Hepatocyte (in vitro differentiated cells): Measurements from ENCODE around the gene TBC1D9. TPM values are rescaled to one million over a fixed set of nuclear protein-coding genes. Genes with fewer than 3 reads are reported as not detected.
A peak's percentile ranks its signal among the peaks of the same experiment; 100 is the strongest.

Source experiments
- DNase-seq: peaks from one replicate; pipeline ENCODE4 v3.0.0-alpha.2; 2016; ENCODE audit warnings: low spot score
- H2AFZ ChIP-seq: fragments of 200-600 bp; sonication (generic); 2 replicates; pipeline ENCODE4 v1.6.0; 2016; ENCODE audit warnings: antibody characterized with exemption, mild to moderate bottlenecking
- H3K27ac ChIP-seq: fragments of 200-600 bp; sonication (generic); 2 replicates; pipeline ENCODE4 v1.5.1; 2016; ENCODE audit warnings: mild to moderate bottlenecking
- H3K27me3 ChIP-seq: fragments of 200-600 bp; sonication (generic); 2 replicates; pipeline ENCODE4 v1.6.1; 2016
- H3K36me3 ChIP-seq: fragments of 200-600 bp; sonication (generic); replicated peaks from 2 replicates; pipeline ENCODE4 v1.5.1; 2016; ENCODE audit warnings: low read depth; ENCODE audit not compliant: insufficient read depth
- H3K4me1 ChIP-seq: fragments of 200-600 bp; sonication (generic); 2 replicates; pipeline ENCODE4 v1.5.1; 2016; ENCODE audit warnings: mild to moderate bottlenecking, moderate library complexity; ENCODE audit not compliant: insufficient read depth
- H3K4me2 ChIP-seq: fragments of 200-600 bp; sonication (generic); 2 replicates; pipeline ENCODE4 v1.6.0; 2016
- H3K4me3 ChIP-seq: fragments of 200-600 bp; sonication (generic); 2 replicates; pipeline ENCODE4 v1.5.1; 2016; ENCODE audit warnings: mild to moderate bottlenecking
- H3K79me2 ChIP-seq: fragments of 200-600 bp; sonication (generic); 2 replicates; pipeline ENCODE4 v1.6.0; 2017; ENCODE audit warnings: mild to moderate bottlenecking
- H3K9me2 ChIP-seq: fragments of 200-600 bp; sonication (generic); replicated peaks from 2 replicates; pipeline ENCODE4 v1.6.0; 2017; ENCODE audit warnings: mild to moderate bottlenecking; ENCODE audit not compliant: insufficient read depth
- H3K9me3 ChIP-seq: fragments of 200-600 bp; sonication (generic); 2 replicates; pipeline ENCODE4 v1.5.1; 2016; ENCODE audit warnings: low read depth, mild to moderate bottlenecking
- H4K20me1 ChIP-seq: fragments of 200-600 bp; sonication (generic); 2 replicates; pipeline ENCODE4 v1.6.0; 2016; ENCODE audit warnings: mild to moderate bottlenecking; ENCODE audit not compliant: insufficient read depth, poor library complexity, severe bottlenecking
- CTCF ChIP-seq: fragments of 200-600 bp; sonication (generic); IDR thresholded peaks from 2 replicates; pipeline ENCODE4 v1.5.1; 2016; ENCODE audit warnings: antibody characterized with exemption, mild to moderate bottlenecking; ENCODE audit not compliant: poor library complexity
- EZH2 ChIP-seq: fragments of 200-600 bp; sonication (generic); IDR thresholded peaks from 2 replicates; pipeline ENCODE4 v1.6.1; 2016; ENCODE audit warnings: antibody characterized with exemption, mild to moderate bottlenecking, borderline replicate concordance
- EZH2phosphoT487 ChIP-seq: fragments of 200-600 bp; sonication (generic); IDR thresholded peaks from one replicate; pipeline ENCODE4 v1.6.1; 2018; ENCODE audit warnings: antibody characterized with exemption, mild to moderate bottlenecking, low read depth, moderate library complexity; ENCODE audit not compliant: unreplicated experiment, severe bottlenecking
- WGBS: methylation state at CpG from one replicate; pipeline ENCODE4 v1.1.6; 2016; ENCODE audit warnings: low lambda C conversion rate; ENCODE audit errors: missing lambda C conversion rate; 5-methylcytosine and 5-hydroxymethylcytosine counted together
- polyA plus RNA-seq: library from polyadenylated mRNA; unstranded; fragments of >200 nt; fragmentation: Nextera tagmentation; extraction: Ambion mirVana; gene quantifications from 2 replicates; pipeline ENCODE4 v1.2.1, GENCODE V29; 2016
- total RNA-seq: library from RNA; depleted of rRNA; stranded (reverse); fragments of >200 nt; gene quantifications from 2 replicates; pipeline ENCODE4 v1.2.3, GENCODE V29; 2014

Gene TBC1D9
- total and polyA plus RNA-seq, 2 experiments from 2014 or later, result 10.5 to 35.6 TPM

DNA sequence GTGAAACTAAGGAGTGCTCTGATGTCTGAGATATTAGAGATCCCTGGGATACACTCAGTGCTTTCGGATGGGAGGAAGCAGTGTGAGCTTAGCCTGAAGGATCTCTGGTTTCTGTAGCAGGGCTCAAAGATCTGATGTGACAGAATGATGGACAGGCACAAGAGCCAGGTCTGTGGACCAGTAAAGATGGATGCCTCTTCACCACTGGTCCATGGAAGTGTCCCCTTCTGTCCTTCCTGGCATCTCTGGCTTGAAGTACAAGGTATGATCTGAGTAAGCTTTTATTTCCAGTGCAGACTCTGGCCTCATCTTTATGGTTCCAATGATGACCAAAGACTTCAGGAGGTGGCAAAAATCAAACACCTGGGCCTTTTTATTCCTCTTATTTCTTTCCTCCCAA lies 88.1 kb downstream of the TBC1D9 start:
- H3K4me3 ChIP-seq, result no peak overlapping the region
- H2AFZ ChIP-seq, result no peak overlapping the region
- H4K20me1 ChIP-seq, result no peaks in the 10 kb centered on the region
- no peak for DNase-seq
- 70% methylated on average over 1 of the region's 1 CpG for WGBS
- no peaks in the 10 kb centered on the region for H3K79me2 ChIP-seq
- no peaks in the 10 kb centered on the region for H3K9me3 ChIP-seq
- H3K4me2 ChIP-seq, result no peak overlapping the region
- peaks cover 21% of the 10 kb centered on the region for H3K4me1 ChIP-seq
- no peak overlapping the region for H3K27ac ChIP-seq
- no peak for TF ChIP-seq CTCF
- no peak for TF ChIP-seq EZH2
- no peak for TF ChIP-seq EZH2phosphoT487
- H3K36me3 ChIP-seq, result no peaks in the 10 kb centered on the region
- H3K9me2 ChIP-seq, result no peaks in the 10 kb centered on the region
- no peaks in the 10 kb centered on the region for H3K27me3 ChIP-seq

DNA sequence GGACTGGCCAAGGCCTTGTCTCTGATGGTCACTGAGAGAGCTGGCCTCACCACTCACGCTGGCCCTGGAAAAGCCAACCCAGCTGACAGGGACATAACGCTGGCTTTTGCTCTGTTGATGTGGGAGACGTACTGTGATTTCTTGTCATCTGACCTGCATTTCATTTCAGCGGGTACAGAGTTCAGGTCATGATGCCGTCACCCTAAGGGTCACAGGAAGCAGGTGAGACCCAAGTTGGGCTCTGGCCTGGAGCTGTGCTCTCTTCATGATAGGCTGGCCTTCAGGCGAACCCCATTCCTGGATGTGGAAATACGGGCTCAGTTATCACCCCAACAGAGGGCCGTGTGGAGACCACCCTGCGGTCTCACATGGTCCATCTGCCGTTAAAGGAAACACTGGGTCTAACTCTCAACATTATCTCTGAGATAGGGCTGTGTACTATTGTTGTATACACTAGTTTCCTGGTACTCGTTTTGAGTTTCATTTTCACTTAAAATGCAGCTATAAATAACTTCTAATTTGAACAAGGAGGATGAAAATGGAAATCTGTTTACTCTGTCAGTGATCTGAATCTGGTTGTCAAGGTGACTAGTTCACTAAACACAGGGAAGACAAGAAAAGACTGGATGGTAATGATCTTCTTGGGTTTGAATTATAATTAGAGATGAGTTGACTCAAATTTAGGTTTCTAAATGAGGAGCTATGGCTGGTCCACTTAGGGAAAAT lies 89.1 kb downstream of the TBC1D9 start:
- TF ChIP-seq CTCF (no peak), EZH2phosphoT487 (no peak), EZH2 (no peak)
- Histone ChIP-seq H3K27ac (no peak overlapping the region), H3K9me2 (no peaks in the 10 kb centered on the region), H3K9me3 (no peaks in the 10 kb centered on the region), H3K79me2 (no peaks in the 10 kb centered on the region), H3K4me3 (no peak overlapping the region), H3K4me2 (no peak overlapping the region), H3K36me3 (no peaks in the 10 kb centered on the region), H3K4me1 (peaks cover 14% of the 10 kb centered on the region), H2AFZ (no peak overlapping the region), H3K27me3 (no peaks in the 10 kb centered on the region), H4K20me1 (no peaks in the 10 kb centered on the region)
- no peak for DNase-seq
- 89% methylated on average over 11 of the region's 11 CpGs for WGBS

- peak overlapping the region; percentile 13 for H3K27ac ChIP-seq
- WGBS, result 74% methylated on average over 3 of the region's 3 CpGs
- no peaks in the 10 kb centered on the region for H3K9me3 ChIP-seq
- no peaks in the 10 kb centered on the region for H3K36me3 ChIP-seq
- peaks cover 18% of the 10 kb centered on the region for H3K4me1 ChIP-seq
- no peak overlapping the region for H3K4me2 ChIP-seq
- no peak overlapping the region for H3K4me3 ChIP-seq
- no peaks in the 10 kb centered on the region for H3K9me2 ChIP-seq
- no peaks in the 10 kb centered on the region for H4K20me1 ChIP-seq
- H2AFZ ChIP-seq, result no peak overlapping the region
- no peak for DNase-seq
- H3K79me2 ChIP-seq, result no peaks in the 10 kb centered on the region
- TF ChIP-seq EZH2 (no peak), CTCF (no peak)
- no peaks in the 10 kb centered on the region for H3K27me3 ChIP-seq
Observed at GRCh38 chr4:140662082-140662869, 93.9 kb downstream of the TBC1D9 start.
